NOMO-1 treated with DMSO at 0.1 percent for 48 hours (cell line): ENCODE data around the gene INTS14.
A peak's percentile ranks its signal among the peaks of the same experiment; 100 is the strongest.
"Not testable (repeated sequence)": the region's sequence is repeated elsewhere in the genome, so short reads cannot be mapped to it uniquely, and the experiment has no call there.

Experiments
- DNase-seq: peaks from one replicate; lab custom pipeline; 2025; ENCODE audit not compliant: unreplicated experiment; lab: John Stamatoyannopoulos, UW

INTS14 gene

GRCh38 chr15:65579762-65580161 lies 31.2 kb downstream of the INTS14 start:
- no peak for DNase-seq

- no peak for DNase-seq
Observed at GRCh38 chr15:65578904-65579728, 31.8 kb downstream of the INTS14 start.

- DNase-seq: peak; percentile 29
Observed at GRCh38 chr15:65577129-65577996, 33.6 kb downstream of the INTS14 start.

GRCh38 chr15:65576664-65577063 lies 34.3 kb downstream of the INTS14 start:
- no peak for DNase-seq

GRCh38 chr15:65571971-65572370 lies 39.0 kb downstream of the INTS14 start:
- DNase-seq: no peak

GRCh38 chr15:65569728-65570127 lies 41.2 kb downstream of the INTS14 start:
- DNase-seq: no peak

GRCh38 chr15:65561934-65562333 lies 49.0 kb downstream of the INTS14 start:
- DNase-seq: no peak

- no peak for DNase-seq
Observed at GRCh38 chr15:65559941-65560340, 51.0 kb downstream of the INTS14 start.

GRCh38 chr15:65558997-65559760 lies 51.8 kb downstream of the INTS14 start:
- no peak for DNase-seq

GRCh38 chr15:65558336-65558735 lies 52.6 kb downstream of the INTS14 start:
- DNase-seq: no peak

GRCh38 chr15:65556622-65557021 lies 54.3 kb downstream of the INTS14 start:
- DNase-seq: no peak

- no peak for DNase-seq
Observed at GRCh38 chr15:65553691-65554090, 57.2 kb downstream of the INTS14 start.

GRCh38 chr15:65552851-65553250 lies 58.1 kb downstream of the INTS14 start:
- not testable (repeated sequence) for DNase-seq

GRCh38 chr15:65551183-65551582 lies 59.7 kb downstream of the INTS14 start:
- DNase-seq: no peak

- no peak for DNase-seq
Observed at GRCh38 chr15:65550681-65551098, 60.2 kb downstream of the INTS14 start.

GRCh38 chr15:65549288-65549687 lies 61.6 kb downstream of the INTS14 start:
- DNase-seq: not testable (repeated sequence)

- no peak for DNase-seq
Observed at GRCh38 chr15:65547841-65548240, 63.1 kb downstream of the INTS14 start.

GRCh38 chr15:65541231-65541820 lies 69.6 kb downstream of the INTS14 start:
- no peak for DNase-seq

- DNase-seq: no peak
Observed at GRCh38 chr15:65540314-65540713, 70.6 kb downstream of the INTS14 start.

GRCh38 chr15:65535192-65535591 lies 75.7 kb downstream of the INTS14 start:
- no peak for DNase-seq
